ENCODE measurements around the gene RNF38. TPM values are rescaled to one million over a fixed set of nuclear protein-coding genes. Genes with fewer than 3 reads are reported as not detected.
A peak's percentile ranks its signal among the peaks of the same experiment; 100 is the strongest.

RNF38 gene
- total RNA-seq, 2 experiments from 2014 or later: 88.1 to 104 TPM

DNA sequence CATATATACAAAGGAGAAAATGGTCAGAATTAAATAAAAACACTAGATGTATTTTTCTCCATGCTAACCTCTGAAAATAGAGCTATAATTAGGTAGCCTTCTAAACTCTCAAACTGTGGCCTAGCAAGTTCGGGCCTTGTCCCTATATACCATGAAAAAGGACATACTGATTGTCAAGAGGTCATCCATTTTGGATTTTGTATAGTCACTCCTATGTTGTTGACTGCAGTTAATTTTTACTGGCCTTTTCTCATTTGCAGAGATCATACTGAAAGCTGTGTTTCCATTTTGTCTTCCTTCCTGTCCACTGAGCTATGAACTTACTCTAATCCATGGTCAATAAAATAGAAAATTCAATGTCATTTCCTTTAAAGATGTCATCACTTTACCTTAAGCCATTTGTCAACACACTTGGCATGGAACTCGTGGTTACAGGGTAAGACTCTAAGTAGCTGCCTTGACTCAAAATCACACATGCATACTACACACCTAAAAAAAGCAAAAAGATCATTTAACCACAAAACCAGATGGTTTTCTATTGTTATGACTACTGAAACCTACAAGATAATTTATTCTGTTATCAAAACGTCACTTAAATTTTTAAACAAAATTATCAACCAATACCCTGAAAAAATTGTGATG lies 58.0 kb downstream of the RNF38 start:
- no peaks in the 10 kb centered on the region for H3K27me3 ChIP-seq (ENCODE audit: control insufficient read depth in 1 of 2, insufficient read depth in 2 of 2, low read length in 2 of 2)
- DNase-seq (no peak), ATAC-seq (ENCODE audit: poor library complexity) (no peak)
- peak overlapping the region; percentile 22 for H3K27ac Mint-ChIP-seq
- TF ChIP-seq, protein P1, sequence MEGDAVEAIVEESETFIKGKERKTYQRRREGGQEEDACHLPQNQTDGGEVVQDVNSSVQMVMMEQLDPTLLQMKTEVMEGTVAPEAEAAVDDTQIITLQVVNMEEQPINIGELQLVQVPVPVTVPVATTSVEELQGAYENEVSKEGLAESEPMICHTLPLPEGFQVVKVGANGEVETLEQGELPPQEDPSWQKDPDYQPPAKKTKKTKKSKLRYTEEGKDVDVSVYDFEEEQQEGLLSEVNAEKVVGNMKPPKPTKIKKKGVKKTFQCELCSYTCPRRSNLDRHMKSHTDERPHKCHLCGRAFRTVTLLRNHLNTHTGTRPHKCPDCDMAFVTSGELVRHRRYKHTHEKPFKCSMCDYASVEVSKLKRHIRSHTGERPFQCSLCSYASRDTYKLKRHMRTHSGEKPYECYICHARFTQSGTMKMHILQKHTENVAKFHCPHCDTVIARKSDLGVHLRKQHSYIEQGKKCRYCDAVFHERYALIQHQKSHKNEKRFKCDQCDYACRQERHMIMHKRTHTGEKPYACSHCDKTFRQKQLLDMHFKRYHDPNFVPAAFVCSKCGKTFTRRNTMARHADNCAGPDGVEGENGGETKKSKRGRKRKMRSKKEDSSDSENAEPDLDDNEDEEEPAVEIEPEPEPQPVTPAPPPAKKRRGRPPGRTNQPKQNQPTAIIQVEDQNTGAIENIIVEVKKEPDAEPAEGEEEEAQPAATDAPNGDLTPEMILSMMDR (IDR thresholded peaks at IDR 0.05): no peak
- ChIA-PET CTCF (no interaction called here), POLR2A (no interaction called here)
- H3K36me3 Mint-ChIP-seq (ENCODE audit: low read depth): peaks cover 95% of the 10 kb centered on the region
- H3K4me3 ChIP-seq (ENCODE audit: low read length): no peak overlapping the region
- intact Hi-C loops (cut with DNase I, micrococcal nuclease): no loop called here
- H3K4me1 ChIP-seq (ENCODE audit: insufficient read depth, low read length): no peaks in the 10 kb centered on the region
- no peak overlapping the region for H3K4me3 Mint-ChIP-seq
- H3K9me3 ChIP-seq (ENCODE audit: control insufficient read depth in 1 of 2, insufficient read depth in 1 of 2, low read length in 2 of 2): no peaks in the 10 kb centered on the region
- H3K27me3 Mint-ChIP-seq: no peaks in the 10 kb centered on the region
- peaks cover 95% of the 10 kb centered on the region for H3K36me3 ChIP-seq (ENCODE audit: insufficient read depth, low read length)
- H3K27ac ChIP-seq (ENCODE audit: low read depth in 1 of 2, low read length in 2 of 2): no peak overlapping the region
- no peaks in the 10 kb centered on the region for H3K9me3 Mint-ChIP-seq
- no peaks in the 10 kb centered on the region for H3K4me1 Mint-ChIP-seq (ENCODE audit: low read depth)

DNA sequence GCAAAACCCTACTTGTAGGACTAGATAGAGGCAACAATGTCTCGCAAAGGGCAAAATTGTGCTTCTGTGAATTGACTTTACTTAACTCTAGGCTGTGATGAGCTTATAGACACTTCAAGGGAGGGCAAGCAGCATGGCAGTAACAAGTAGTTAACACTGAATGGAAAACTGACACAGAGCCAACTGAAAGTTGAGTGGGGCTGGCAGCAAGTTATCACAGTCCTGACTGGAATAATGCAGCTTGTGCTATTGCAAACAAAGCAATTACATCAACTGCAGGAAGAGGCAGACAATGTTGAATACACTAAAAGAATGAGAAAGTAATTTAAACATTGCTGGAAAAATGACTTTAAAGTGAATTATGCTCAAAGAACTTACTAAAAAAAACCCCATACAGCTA lies 62.2 kb downstream of the RNF38 start:
- TF ChIP-seq, protein P1 (IDR thresholded peaks at IDR 0.05): no peak
- intact Hi-C loops (cut with DNase I, micrococcal nuclease): no loop called here
- DNase-seq: no peak
- peaks cover 75% of the 10 kb centered on the region for H3K36me3 Mint-ChIP-seq (ENCODE audit: low read depth)
- no peaks in the 10 kb centered on the region for H3K27me3 Mint-ChIP-seq
- ChIA-PET CTCF (interaction anchor here (0.6 to 2.1 kb wide), 2 partner anchors 12 to 89 kb away, joined by 3 to 6 read pairs; no protein-coding TSS in a partner anchor), POLR2A (interaction anchor here (1.0 kb wide), 1 partner anchor 147 kb away, joined by 3 read pairs; the partner anchor contains the start of gene CLTA)
- Histone ChIP-seq H3K27me3 (ENCODE audit: control insufficient read depth in 1 of 2, insufficient read depth in 2 of 2, low read length in 2 of 2) (no peaks in the 10 kb centered on the region), H3K9me3 (ENCODE audit: control insufficient read depth in 1 of 2, insufficient read depth in 1 of 2, low read length in 2 of 2) (no peaks in the 10 kb centered on the region), H3K4me1 (ENCODE audit: insufficient read depth, low read length) (no peaks in the 10 kb centered on the region), H3K36me3 (ENCODE audit: insufficient read depth, low read length) (peaks cover 60% of the 10 kb centered on the region), H3K4me3 (ENCODE audit: low read length) (no peak overlapping the region), H3K27ac (ENCODE audit: low read depth in 1 of 2, low read length in 2 of 2) (no peak overlapping the region)
- no peaks in the 10 kb centered on the region for H3K9me3 Mint-ChIP-seq
- no peaks in the 10 kb centered on the region for H3K4me1 Mint-ChIP-seq (ENCODE audit: low read depth)
- H3K27ac Mint-ChIP-seq: no peak overlapping the region
- H3K4me3 Mint-ChIP-seq: no peak overlapping the region
- no peak for ATAC-seq (ENCODE audit: poor library complexity)

DNA sequence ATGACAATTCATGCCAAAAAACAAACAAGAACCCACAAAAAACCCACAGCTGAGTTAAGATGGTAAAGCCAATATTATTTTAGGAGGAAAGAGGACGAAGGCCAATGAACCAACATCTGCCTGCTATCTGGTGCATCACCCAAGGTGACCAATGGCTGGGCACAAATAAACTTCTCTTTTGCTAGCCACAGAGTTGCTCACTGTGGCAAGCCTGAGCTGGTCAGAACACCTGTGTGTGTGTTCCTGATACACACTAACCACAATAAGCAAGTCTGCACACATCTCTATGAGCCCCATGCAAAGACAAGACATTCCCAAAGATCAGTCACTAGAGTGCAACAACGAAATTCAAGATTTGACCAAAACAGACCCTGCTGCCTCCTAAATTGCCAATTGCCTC lies 63.1 kb downstream of the RNF38 start:
- H3K36me3 ChIP-seq (ENCODE audit: insufficient read depth, low read length): peaks cover 52% of the 10 kb centered on the region
- Mint-ChIP-seq H3K4me1 (ENCODE audit: low read depth) (no peaks in the 10 kb centered on the region), H3K4me3 (no peak overlapping the region), H3K36me3 (ENCODE audit: low read depth) (peaks cover 67% of the 10 kb centered on the region), H3K9me3 (no peaks in the 10 kb centered on the region), H3K27me3 (no peaks in the 10 kb centered on the region), H3K27ac (peak overlapping the region; percentile 48)
- H3K4me3 ChIP-seq (ENCODE audit: low read length): no peak overlapping the region
- CTCF ChIA-PET: interaction anchor here (1.1 to 2.1 kb wide), 2 partner anchors 9 to 13 kb away, joined by 3 to 6 read pairs; no protein-coding TSS in a partner anchor
- H3K4me1 ChIP-seq (ENCODE audit: insufficient read depth, low read length): no peaks in the 10 kb centered on the region
- no peak overlapping the region for H3K27ac ChIP-seq (ENCODE audit: low read depth in 1 of 2, low read length in 2 of 2)
- no peak for DNase-seq
- TF ChIP-seq, protein P1 (IDR thresholded peaks at IDR 0.05): no peak
- POLR2A ChIA-PET: no interaction called here
- intact Hi-C loops (cut with DNase I, micrococcal nuclease): no loop called here
- no peaks in the 10 kb centered on the region for H3K9me3 ChIP-seq (ENCODE audit: control insufficient read depth in 1 of 2, insufficient read depth in 1 of 2, low read length in 2 of 2)
- no peak for ATAC-seq (ENCODE audit: poor library complexity)
- no peaks in the 10 kb centered on the region for H3K27me3 ChIP-seq (ENCODE audit: control insufficient read depth in 1 of 2, insufficient read depth in 2 of 2, low read length in 2 of 2)
